Epithelial cell of esophagus (primary cell): ENCODE data around the gene CRTAC1.

Experiments used
- DNase-seq: peaks from one replicate; pipeline ENCODE4 v3.0.0; 2010; ENCODE audit warnings: low read depth
- H3K4me3 ChIP-seq: 2 replicates; pipeline ENCODE4 v1.5.1; 2011; ENCODE audit warnings: mild to moderate bottlenecking, low read length, control low read depth
- TF ChIP-seq, protein P1 (sequence below): IDR thresholded peaks from 2 replicates; pipeline ENCODE4 v1.5.1; 2011; ENCODE audit warnings: low read depth, mild to moderate bottlenecking, low read length, control low read depth, inconsistent platforms; ENCODE audit not compliant: insufficient read depth; ENCODE audit errors: missing control alignments

CRTAC1 gene

DNA sequence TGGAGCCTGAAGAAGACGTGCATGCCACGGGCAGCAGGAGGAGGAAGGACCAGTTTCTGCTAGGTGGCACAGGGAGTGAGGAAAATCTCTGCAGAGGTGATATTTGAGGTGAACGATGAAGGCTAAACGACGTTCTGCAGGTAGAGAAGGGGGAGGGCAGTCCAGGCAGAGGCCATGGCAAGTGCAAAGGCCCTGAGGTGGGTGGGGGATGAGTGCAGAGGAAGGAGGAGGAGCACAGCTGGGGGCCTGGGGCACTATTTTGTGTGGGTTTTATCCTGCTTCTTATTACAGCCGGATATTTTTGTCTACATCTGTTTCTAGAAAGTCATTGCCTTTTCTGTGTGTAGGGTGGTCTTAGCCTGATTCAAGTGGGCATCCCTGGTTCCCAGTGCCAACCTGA, 123.2 kb downstream of the CRTAC1 start:
- no peak for DNase-seq
- TF ChIP-seq, protein P1, sequence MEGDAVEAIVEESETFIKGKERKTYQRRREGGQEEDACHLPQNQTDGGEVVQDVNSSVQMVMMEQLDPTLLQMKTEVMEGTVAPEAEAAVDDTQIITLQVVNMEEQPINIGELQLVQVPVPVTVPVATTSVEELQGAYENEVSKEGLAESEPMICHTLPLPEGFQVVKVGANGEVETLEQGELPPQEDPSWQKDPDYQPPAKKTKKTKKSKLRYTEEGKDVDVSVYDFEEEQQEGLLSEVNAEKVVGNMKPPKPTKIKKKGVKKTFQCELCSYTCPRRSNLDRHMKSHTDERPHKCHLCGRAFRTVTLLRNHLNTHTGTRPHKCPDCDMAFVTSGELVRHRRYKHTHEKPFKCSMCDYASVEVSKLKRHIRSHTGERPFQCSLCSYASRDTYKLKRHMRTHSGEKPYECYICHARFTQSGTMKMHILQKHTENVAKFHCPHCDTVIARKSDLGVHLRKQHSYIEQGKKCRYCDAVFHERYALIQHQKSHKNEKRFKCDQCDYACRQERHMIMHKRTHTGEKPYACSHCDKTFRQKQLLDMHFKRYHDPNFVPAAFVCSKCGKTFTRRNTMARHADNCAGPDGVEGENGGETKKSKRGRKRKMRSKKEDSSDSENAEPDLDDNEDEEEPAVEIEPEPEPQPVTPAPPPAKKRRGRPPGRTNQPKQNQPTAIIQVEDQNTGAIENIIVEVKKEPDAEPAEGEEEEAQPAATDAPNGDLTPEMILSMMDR, result no peak
- no peak overlapping the region for H3K4me3 ChIP-seq

GRCh38 chr10:97905276-97905675, 125.1 kb downstream of the CRTAC1 start:
- TF ChIP-seq, protein P1, result no peak
- H3K4me3 ChIP-seq, result no peak overlapping the region
- no peak for DNase-seq

DNA sequence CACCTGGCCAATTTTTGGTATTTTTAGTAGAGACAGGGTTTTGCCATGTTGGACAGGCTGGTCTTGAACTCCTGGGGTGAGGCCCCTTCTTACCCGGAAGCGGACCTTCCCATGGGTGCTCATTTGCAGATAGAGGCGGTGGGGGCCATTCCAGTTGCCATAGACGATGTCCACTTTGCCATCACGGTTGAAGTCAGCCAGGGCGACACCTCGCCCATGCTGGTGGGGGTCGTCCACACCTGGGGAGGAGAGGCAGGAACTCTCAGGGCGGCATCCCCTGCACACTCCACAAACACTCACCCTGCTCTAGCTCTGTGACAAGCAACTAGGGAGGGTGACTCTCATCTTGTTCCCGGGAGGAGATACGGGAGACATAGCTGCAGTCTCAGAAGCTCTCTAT, 125.8 kb downstream of the CRTAC1 start:
- H3K4me3 ChIP-seq, result no peak overlapping the region
- TF ChIP-seq, protein P1, result no peak
- no peak for DNase-seq

GRCh38 chr10:97904018-97904381, 126.4 kb downstream of the CRTAC1 start:
- no peak for DNase-seq
- TF ChIP-seq, protein P1, result no peak
- no peak overlapping the region for H3K4me3 ChIP-seq

GRCh38 chr10:97903128-97904017, 127.0 kb downstream of the CRTAC1 start:
- DNase-seq, result no peak
- no peak overlapping the region for H3K4me3 ChIP-seq
- TF ChIP-seq, protein P1, result no peak

GRCh38 chr10:97901381-97901780, 129.0 kb downstream of the CRTAC1 start:
- H3K4me3 ChIP-seq, result no peak overlapping the region
- DNase-seq, result no peak
- TF ChIP-seq, protein P1, result no peak

- TF ChIP-seq, protein P1, result no peak
- no peak for DNase-seq
- H3K4me3 ChIP-seq, result no peak overlapping the region
Observed at GRCh38 chr10:97898429-97898828, 132.0 kb downstream of the CRTAC1 start.
